Measurements from ENCODE around the gene AGBL5. TPM values are rescaled to one million over a fixed set of nuclear protein-coding genes. Genes with fewer than 3 reads are reported as not detected.

The AGBL5 gene
- total and polyA plus RNA-seq, 12 donors, result 4.2 to 16.8 (median 10.4) TPM

- peak overlapping the region; percentile 78 to 97 (median 94) for H3K4me3 ChIP-seq
- DNase-seq (peak; percentile 85 to 95), ATAC-seq (peak; percentile 79 to 94 (median 90))
- WGBS, 2 donors, result 1% methylated on average over 48 of the region's 48 CpGs
- H3K9me3 ChIP-seq, result no peaks in the 10 kb centered on the region
- H3K27ac ChIP-seq, result peak overlapping the region; percentile 15 to 92 (median 88)
- TF ChIP-seq CTCF (IDR thresholded peaks at IDR 0.05), result peak in 8 of 9 donors; percentile 15 to 59 (median 50)
- H3K4me1 ChIP-seq, result peaks cover 7 to 22% (median 16%) of the 10 kb centered on the region in 9 donors
- intact Hi-C loops (cut with DNase I), result loop anchor here in 5 of 10 donors (1.0 to 5.0 kb wide), 4 partner anchors 20 to 37 kb away; partner anchors contain the start of genes KHK (in 5 of the 5) and OST4 (in 2 of the 5)
- H3K36me3 ChIP-seq, result peaks cover 0 to 25% (median 15%) of the 10 kb centered on the region in 9 donors
- no peaks in the 10 kb centered on the region for H3K27me3 ChIP-seq
Observed at GRCh38 chr2:27050281-27050995, 1.0 kb upstream of the AGBL5 start.

GRCh38 chr2:27051902-27052645, 606 bp downstream of the AGBL5 start:
- Histone ChIP-seq H3K27ac (peak overlapping the region in 9 of 10 donors; percentile 74 to 92 (median 88)), H3K36me3 (peaks cover 0 to 42% (median 24%) of the 10 kb centered on the region in 9 donors), H3K4me3 (peak overlapping the region; percentile 78 to 97 (median 94)), H3K4me1 (peaks cover 7 to 22% (median 16%) of the 10 kb centered on the region in 9 donors), H3K9me3 (no peaks in the 10 kb centered on the region), H3K27me3 (no peaks in the 10 kb centered on the region)
- peak; percentile 34 to 59 for DNase-seq
- TF ChIP-seq CTCF (IDR thresholded peaks at IDR 0.05), result no peak
- peak in 2 of 8 donors; percentile 0 for ATAC-seq
- intact Hi-C loops (cut with DNase I), result loop anchor here in 5 of 10 donors (1.0 to 5.0 kb wide), 4 partner anchors 19 to 35 kb away; partner anchors contain the start of genes KHK (in 4 of the 5) and OST4 (in 3 of the 5)
- WGBS, 2 donors, result 5% methylated on average over 19 to 24 of the region's 24 CpGs

DNA sequence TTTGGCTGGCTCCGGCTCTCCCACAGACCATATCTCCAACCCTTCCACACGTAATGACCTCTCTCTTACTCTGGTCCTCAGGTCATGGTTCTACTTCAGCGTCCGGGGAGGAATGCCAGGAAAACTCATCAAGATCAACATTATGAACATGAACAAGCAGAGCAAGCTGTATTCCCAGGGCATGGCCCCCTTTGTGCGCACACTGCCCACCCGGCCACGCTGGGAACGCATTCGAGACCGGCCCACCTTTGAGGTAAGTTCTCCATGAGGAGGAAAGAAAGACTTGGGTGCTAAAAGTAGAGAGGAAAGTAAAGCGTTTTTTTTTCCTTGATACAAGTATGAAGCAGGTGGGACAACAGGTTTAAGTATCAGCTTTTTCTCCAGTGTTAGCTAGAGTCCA, 1.9 kb downstream of the AGBL5 start:
- H3K27me3 ChIP-seq, result no peaks in the 10 kb centered on the region
- H3K36me3 ChIP-seq, result peaks cover 0 to 54% (median 24%) of the 10 kb centered on the region in 9 donors
- DNase-seq (no peak), ATAC-seq (no peak)
- 86 to 88% methylated on average over 11 of the region's 11 CpGs for WGBS, 2 donors
- intact Hi-C loops (cut with DNase I), result loop anchor here in 2 of 10 donors (5.0 kb wide), 1 partner anchor 34 kb away; the partner anchor contains the start of gene KHK (in 2 of the 2)
- peaks cover 7 to 22% (median 16%) of the 10 kb centered on the region in 9 donors for H3K4me1 ChIP-seq
- H3K9me3 ChIP-seq, result no peaks in the 10 kb centered on the region
- H3K27ac ChIP-seq, result no peak overlapping the region
- no peak overlapping the region for H3K4me3 ChIP-seq
- no peak for TF ChIP-seq CTCF (IDR thresholded peaks at IDR 0.05)

GRCh38 chr2:27053776-27054175, 2.3 kb downstream of the AGBL5 start:
- intact Hi-C loops (cut with DNase I), result loop anchor here in 2 of 10 donors (5.0 kb wide), 1 partner anchor 34 kb away; the partner anchor contains the start of gene KHK (in 2 of the 2)
- no peak for TF ChIP-seq CTCF (IDR thresholded peaks at IDR 0.05)
- DNase-seq (no peak), ATAC-seq (no peak)
- Histone ChIP-seq H3K4me3 (no peak overlapping the region), H3K36me3 (peaks cover 0 to 59% (median 24%) of the 10 kb centered on the region in 9 donors), H3K27ac (no peak overlapping the region), H3K9me3 (no peaks in the 10 kb centered on the region), H3K4me1 (peaks cover 7 to 22% (median 16%) of the 10 kb centered on the region in 9 donors), H3K27me3 (no peaks in the 10 kb centered on the region)
- 83 to 85% methylated on average over 8 of the region's 8 CpGs for WGBS, 2 donors

Measured in heart right ventricle (tissue), 16 donors.